A549 (cell line): ENCODE data around the gene PGS1. TPM values are rescaled to one million over a fixed set of nuclear protein-coding genes. Genes with fewer than 3 reads are reported as not detected.

Experiments used
- ATAC-seq, 2 experiments: fragments of 200-7000 bp in 1 of 2; fragments of >200 bp in 1 of 2; cut with Nextera tagmentation in 1 of 2; cut with Tn5 transposase in 1 of 2; 3 replicates each; pipeline versions ENCODE4 v1.8.0 to v1.9.1; 2018 to 2020; ENCODE audit warnings: mild to moderate bottlenecking in 1 of 2, moderate library complexity in 1 of 2
- CTCF ChIA-PET: fragments of 300-600 bp; sonication (Branson Sonifier 250); formaldehyde crosslinking; extraction: SDS; loops from one replicate; lab custom pipeline; 2021; ENCODE audit warnings: antibody characterized with exemption, inconsistent platforms; lab: Yijun Ruan, JAX
- POLR2A ChIA-PET: fragments of 350-600 bp; formaldehyde crosslinking; extraction: SDS; loops from one replicate; lab custom pipeline; 2021; ENCODE audit warnings: antibody characterized with exemption, inconsistent platforms; lab: Yijun Ruan, JAX
- DNase-seq, 2 experiments: peaks; one replicate each; pipeline versions ENCODE4 v3.0.0 to v3.0.0-alpha.2; 2011 to 2016; ENCODE audit warnings: low read depth in 1 of 2, low spot score in 1 of 2
- FAIRE-seq: peaks from 2 replicates; lab custom pipeline; 2011; peaks lifted over from hg19 to GRCh38; lab: Jason Lieb, UNC
- H3K27ac ChIP-seq, 2 experiments: fragments of >200 bp; sonication (Bioruptor Twin); formaldehyde crosslinking; 3 replicates each; pipeline ENCODE4 v1.5.1; 2016 to 2017
- H3K4me1 ChIP-seq: fragments of >200 bp; sonication (Bioruptor Twin); formaldehyde crosslinking; 3 replicates; pipeline ENCODE4 v1.6.1; 2016
- H3K4me2 ChIP-seq: fragments of >200 bp; sonication (Bioruptor Twin); formaldehyde crosslinking; 3 replicates; pipeline ENCODE4 v1.6.1; 2016
- H3K4me3 ChIP-seq: fragments of >200 bp; sonication (Bioruptor Twin); formaldehyde crosslinking; 3 replicates; pipeline ENCODE4 v1.5.1; 2016
- H3K9me3 ChIP-seq: fragments of >200 bp; sonication (Bioruptor Twin); formaldehyde crosslinking; 3 replicates; pipeline ENCODE4 v1.6.1; 2016
- CBX2 ChIP-seq: fragments of 200-600 bp; sonication (generic); IDR thresholded peaks from 2 replicates; pipeline ENCODE4 v1.6.1; 2016; ENCODE audit warnings: low read depth, mild to moderate bottlenecking, borderline replicate concordance
- CBX8 ChIP-seq: fragments of 200-600 bp; sonication (generic); IDR thresholded peaks from 2 replicates; pipeline ENCODE4 v1.6.1; 2016
- CEBPB ChIP-seq, 2 experiments: fragments of >200 bp in 1 of 2; sonication (Bioruptor Twin) in 1 of 2; formaldehyde crosslinking in 1 of 2; IDR thresholded peaks; 2 replicates each; pipeline ENCODE4 v1.6.1; 2012 to 2016
- GATA3 ChIP-seq: IDR thresholded peaks from 2 replicates; pipeline ENCODE4 v1.6.1; 2012; ENCODE audit warnings: borderline replicate concordance
- HOXB5 ChIP-seq: fragments of 250-450 bp; sonication (Bioruptor Pico); IDR thresholded peaks from 2 replicates; pipeline ENCODE4 v1.5.0; 2020; ENCODE audit warnings: mild to moderate bottlenecking, moderate library complexity
- KDM1A ChIP-seq: fragments of 200-600 bp; sonication (generic); IDR thresholded peaks from 2 replicates; pipeline ENCODE4 v1.6.1; 2016; ENCODE audit warnings: low read depth, mild to moderate bottlenecking
- MAFK ChIP-seq: fragments of 450-650 bp; IDR thresholded peaks from 2 replicates; pipeline ENCODE4 v1.6.1; 2014; ENCODE audit not compliant: partially characterized antibody
- NFE2L2 ChIP-seq: fragments of 150-350 bp; conservative IDR thresholded peaks from 2 replicates; pipeline ENCODE4 v1.6.1; 2014; ENCODE audit warnings: low read length
- NR3C1 ChIP-seq: fragments of >200 bp; sonication (Bioruptor Twin); formaldehyde crosslinking; IDR thresholded peaks from 3 replicates; pipeline ENCODE4 v1.6.1; 2017
- RFX5 ChIP-seq: fragments of 450-650 bp; IDR thresholded peaks from 2 replicates; pipeline ENCODE4 v1.7.1; 2014; ENCODE audit warnings: antibody characterized with exemption, mild to moderate bottlenecking, moderate library complexity
- RNF2 ChIP-seq: fragments of 200-600 bp; sonication (generic); IDR thresholded peaks from 2 replicates; pipeline ENCODE4 v1.6.1; 2016; ENCODE audit warnings: low read depth, mild to moderate bottlenecking, antibody characterized with exemption, moderate library complexity, borderline replicate concordance
- SMC3 ChIP-seq: fragments of >200 bp; sonication (Bioruptor Twin); formaldehyde crosslinking; IDR thresholded peaks from 3 replicates; pipeline ENCODE4 v1.6.1; 2018; ENCODE audit warnings: inconsistent platforms
- ZC3H11A ChIP-seq: fragments of 450-650 bp; IDR thresholded peaks from 2 replicates; pipeline ENCODE4 v1.6.1; 2014; ENCODE audit warnings: antibody characterized with exemption, mild to moderate bottlenecking
- ZSCAN20 ChIP-seq: fragments of 250-450 bp; sonication (Bioruptor Pico); IDR thresholded peaks from 2 replicates; pipeline ENCODE4 v1.8.0; 2022; ENCODE audit warnings: mild to moderate bottlenecking, moderate library complexity
- WGBS: methylation state at CpG from one replicate; pipeline ENCODE4 v1.1.6; 2017; ENCODE audit errors: missing lambda C conversion rate; 5-methylcytosine and 5-hydroxymethylcytosine counted together
- polyA plus RNA-seq, 4 experiments: library from polyadenylated mRNA; depleted of rRNA in 3 of 4; stranded (reverse); fragments of >200 nt; fragmentation: RNase III in 1 of 4; extraction: RNeasy Plus Mini Kit Qiagen cat#74134 plus additional on column Dnase treatment in 1 of 4; gene quantifications; 2 replicates in 3 of 4; 3 replicates in 1 of 4; pipeline ENCODE4 v1.2.3, GENCODE V29; 2011 to 2017
- TF ChIP-seq, protein P1 (sequence below): fragments of >200 bp; sonication (Bioruptor Twin); formaldehyde crosslinking; IDR thresholded peaks from 3 replicates; pipeline ENCODE4 v1.6.1; 2016
- TF ChIP-seq, protein P2 (sequence below): fragments of 250-450 bp; sonication (Bioruptor Pico); IDR thresholded peaks from 2 replicates; pipeline ENCODE4 v1.5.0; 2020; ENCODE audit warnings: low read depth, mild to moderate bottlenecking, moderate library complexity
- TF ChIP-seq, protein P3 (sequence below): fragments of >200 bp; sonication (Bioruptor Twin); formaldehyde crosslinking; IDR thresholded peaks from 2 replicates; pipeline ENCODE4 v1.6.1; 2016
- TF ChIP-seq, protein P4 (sequence below): fragments of 450-650 bp; IDR thresholded peaks from 2 replicates; pipeline ENCODE4 v1.6.1; 2014; ENCODE audit warnings: antibody characterized with exemption
- TF ChIP-seq, protein P5 (sequence below): fragments of 150-350 bp; IDR thresholded peaks from 2 replicates; pipeline ENCODE4 v1.6.1; 2014; ENCODE audit warnings: low read depth, mild to moderate bottlenecking, low read length
- TF ChIP-seq, protein P6 (sequence below): fragments of 250-450 bp; sonication (Bioruptor Pico); IDR thresholded peaks from 2 replicates; pipeline ENCODE4 v1.5.0; 2021; ENCODE audit warnings: mild to moderate bottlenecking, moderate library complexity, borderline replicate concordance

Gene PGS1
- polyA plus RNA-seq, 2 of the 4 experiments (the other 2 are of a cell fraction), result 23.7 to 29.5 TPM

DNA sequence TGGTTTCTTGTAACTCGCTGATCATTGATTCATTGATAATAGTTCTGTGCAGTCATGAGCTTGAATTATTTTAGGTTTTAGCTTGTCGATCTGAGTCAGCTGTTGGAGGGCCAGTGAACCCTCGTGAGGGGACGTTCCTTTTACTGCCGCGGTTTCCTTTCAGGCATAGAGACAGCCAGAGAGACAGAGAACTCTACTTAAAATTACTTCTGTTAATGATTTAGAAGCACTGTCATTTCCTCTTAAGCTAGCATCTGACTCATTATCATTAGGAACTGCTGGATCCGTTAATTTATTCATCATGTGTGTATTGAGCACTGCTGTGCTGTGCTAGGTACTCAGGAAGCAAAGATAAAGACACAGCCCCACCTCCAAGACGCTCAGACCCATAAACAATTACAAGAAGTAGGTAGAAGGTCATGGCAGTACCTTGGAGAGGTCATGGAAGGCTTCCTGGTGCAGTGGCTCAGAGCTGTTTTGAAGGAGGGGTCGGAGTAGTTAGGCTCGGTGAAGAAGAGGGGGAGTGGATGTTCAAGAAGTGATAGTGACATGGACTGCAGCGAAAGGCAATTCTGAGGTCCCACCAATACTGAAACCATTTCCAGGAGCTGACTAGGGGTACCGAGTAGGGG, 3.3 kb downstream of the PGS1 start:
- ATAC-seq, result no peak
- TF ChIP-seq, protein P1, sequence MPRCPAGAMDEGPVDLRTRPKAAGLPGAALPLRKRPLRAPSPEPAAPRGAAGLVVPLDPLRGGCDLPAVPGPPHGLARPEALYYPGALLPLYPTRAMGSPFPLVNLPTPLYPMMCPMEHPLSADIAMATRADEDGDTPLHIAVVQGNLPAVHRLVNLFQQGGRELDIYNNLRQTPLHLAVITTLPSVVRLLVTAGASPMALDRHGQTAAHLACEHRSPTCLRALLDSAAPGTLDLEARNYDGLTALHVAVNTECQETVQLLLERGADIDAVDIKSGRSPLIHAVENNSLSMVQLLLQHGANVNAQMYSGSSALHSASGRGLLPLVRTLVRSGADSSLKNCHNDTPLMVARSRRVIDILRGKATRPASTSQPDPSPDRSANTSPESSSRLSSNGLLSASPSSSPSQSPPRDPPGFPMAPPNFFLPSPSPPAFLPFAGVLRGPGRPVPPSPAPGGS, result no peak
- no peak for TF ChIP-seq RNF2
- no peak for TF ChIP-seq CBX2
- TF ChIP-seq CBX8, result no peak
- no peak for TF ChIP-seq ZSCAN20 (CRISPR knock-in tag)
- TF ChIP-seq, protein P2, sequence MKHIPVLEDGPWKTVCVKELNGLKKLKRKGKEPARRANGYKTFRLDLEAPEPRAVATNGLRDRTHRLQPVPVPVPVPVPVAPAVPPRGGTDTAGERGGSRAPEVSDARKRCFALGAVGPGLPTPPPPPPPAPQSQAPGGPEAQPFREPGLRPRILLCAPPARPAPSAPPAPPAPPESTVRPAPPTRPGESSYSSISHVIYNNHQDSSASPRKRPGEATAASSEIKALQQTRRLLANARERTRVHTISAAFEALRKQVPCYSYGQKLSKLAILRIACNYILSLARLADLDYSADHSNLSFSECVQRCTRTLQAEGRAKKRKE (CRISPR knock-in tag), result no peak
- H3K9me3 ChIP-seq, result no peaks in the 10 kb centered on the region
- CTCF ChIA-PET, result interaction anchor here (0.6 to 3.5 kb wide), 10 partner anchors 9 to 146 kb away, joined by 3 to 26 read pairs (median 3); partner anchors contain the start of gene SOCS3
- DNase-seq, result no peak
- H3K27ac ChIP-seq, result no peak overlapping the region
- WGBS, result 89% methylated on average over 12 of the region's 12 CpGs
- H3K4me2 ChIP-seq, result no peak overlapping the region
- POLR2A ChIA-PET, result no interaction called here
- H3K4me3 ChIP-seq, result no peak overlapping the region
- no peak for FAIRE-seq
- peaks cover 33% of the 10 kb centered on the region for H3K4me1 ChIP-seq

DNA sequence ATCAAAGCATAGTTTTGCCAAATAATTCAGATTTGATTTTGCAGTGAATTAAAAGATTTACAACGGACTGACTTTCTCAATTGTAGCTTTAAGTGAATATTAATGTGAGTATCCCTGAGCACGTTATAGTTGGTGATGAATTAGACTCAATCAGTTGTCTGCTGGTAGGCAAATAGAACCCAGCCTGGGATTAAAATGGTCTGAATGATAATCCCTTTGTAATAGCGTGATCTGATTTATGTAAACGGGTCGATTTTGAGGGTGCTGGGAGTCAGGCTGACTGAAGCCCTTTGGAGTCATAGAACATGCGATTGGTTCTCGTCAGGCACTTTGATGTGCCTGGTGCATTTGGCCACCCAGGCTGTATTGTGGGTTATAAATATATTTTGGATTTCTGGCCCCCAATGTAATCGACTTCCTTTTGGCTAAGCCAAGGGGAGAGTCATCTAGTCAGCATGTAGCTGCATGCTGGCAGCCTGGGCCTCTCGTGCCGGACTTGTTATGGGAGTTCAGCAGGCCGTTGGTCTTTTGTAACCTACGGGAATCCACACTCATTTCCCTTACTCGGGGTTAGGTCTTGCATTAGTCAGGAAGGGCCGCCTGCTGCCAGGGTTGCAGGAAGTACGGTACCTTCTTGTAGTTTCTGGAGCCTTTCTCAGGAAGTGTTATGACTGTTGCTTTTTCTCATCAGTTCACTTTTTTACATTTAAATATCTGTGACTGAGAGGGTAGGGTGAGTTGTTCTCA, 5.4 kb downstream of the PGS1 start:
- H3K4me3 ChIP-seq, result no peak overlapping the region
- POLR2A ChIA-PET, result no interaction called here
- no peak for FAIRE-seq
- H3K9me3 ChIP-seq, result no peaks in the 10 kb centered on the region
- DNase-seq, result no peak
- no peak overlapping the region for H3K4me2 ChIP-seq
- 84% methylated on average over 15 of the region's 15 CpGs for WGBS
- no peak overlapping the region for H3K27ac ChIP-seq
- H3K4me1 ChIP-seq, result peaks cover 22% of the 10 kb centered on the region
- TF ChIP-seq ZC3H11A, result no peak
- TF ChIP-seq SMC3, result no peak
- TF ChIP-seq, protein P3, sequence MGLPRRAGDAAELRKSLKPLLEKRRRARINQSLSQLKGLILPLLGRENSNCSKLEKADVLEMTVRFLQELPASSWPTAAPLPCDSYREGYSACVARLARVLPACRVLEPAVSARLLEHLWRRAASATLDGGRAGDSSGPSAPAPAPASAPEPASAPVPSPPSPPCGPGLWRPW, result no peak
- TF ChIP-seq MAFK, result no peak
- TF ChIP-seq, protein P4, sequence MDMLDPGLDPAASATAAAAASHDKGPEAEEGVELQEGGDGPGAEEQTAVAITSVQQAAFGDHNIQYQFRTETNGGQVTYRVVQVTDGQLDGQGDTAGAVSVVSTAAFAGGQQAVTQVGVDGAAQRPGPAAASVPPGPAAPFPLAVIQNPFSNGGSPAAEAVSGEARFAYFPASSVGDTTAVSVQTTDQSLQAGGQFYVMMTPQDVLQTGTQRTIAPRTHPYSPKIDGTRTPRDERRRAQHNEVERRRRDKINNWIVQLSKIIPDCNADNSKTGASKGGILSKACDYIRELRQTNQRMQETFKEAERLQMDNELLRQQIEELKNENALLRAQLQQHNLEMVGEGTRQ, result no peak
- no peak for TF ChIP-seq HOXB5
- TF ChIP-seq RFX5, result no peak
- no peak for TF ChIP-seq GATA3
- TF ChIP-seq, protein P2 (CRISPR knock-in tag), result no peak
- TF ChIP-seq, protein P5, sequence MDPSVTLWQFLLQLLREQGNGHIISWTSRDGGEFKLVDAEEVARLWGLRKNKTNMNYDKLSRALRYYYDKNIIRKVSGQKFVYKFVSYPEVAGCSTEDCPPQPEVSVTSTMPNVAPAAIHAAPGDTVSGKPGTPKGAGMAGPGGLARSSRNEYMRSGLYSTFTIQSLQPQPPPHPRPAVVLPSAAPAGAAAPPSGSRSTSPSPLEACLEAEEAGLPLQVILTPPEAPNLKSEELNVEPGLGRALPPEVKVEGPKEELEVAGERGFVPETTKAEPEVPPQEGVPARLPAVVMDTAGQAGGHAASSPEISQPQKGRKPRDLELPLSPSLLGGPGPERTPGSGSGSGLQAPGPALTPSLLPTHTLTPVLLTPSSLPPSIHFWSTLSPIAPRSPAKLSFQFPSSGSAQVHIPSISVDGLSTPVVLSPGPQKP, result no peak
- TF ChIP-seq, protein P6, sequence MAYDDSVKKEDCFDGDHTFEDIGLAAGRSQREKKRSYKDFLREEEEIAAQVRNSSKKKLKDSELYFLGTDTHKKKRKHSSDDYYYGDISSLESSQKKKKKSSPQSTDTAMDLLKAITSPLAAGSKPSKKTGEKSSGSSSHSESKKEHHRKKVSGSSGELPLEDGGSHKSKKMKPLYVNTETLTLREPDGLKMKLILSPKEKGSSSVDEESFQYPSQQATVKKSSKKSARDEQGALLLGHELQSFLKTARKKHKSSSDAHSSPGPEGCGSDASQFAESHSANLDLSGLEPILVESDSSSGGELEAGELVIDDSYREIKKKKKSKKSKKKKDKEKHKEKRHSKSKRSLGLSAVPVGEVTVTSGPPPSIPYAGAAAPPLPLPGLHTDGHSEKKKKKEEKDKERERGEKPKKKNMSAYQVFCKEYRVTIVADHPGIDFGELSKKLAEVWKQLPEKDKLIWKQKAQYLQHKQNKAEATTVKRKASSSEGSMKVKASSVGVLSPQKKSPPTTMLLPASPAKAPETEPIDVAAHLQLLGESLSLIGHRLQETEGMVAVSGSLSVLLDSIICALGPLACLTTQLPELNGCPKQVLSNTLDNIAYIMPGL (CRISPR knock-in tag), result no peak
- TF ChIP-seq RNF2, result no peak
- TF ChIP-seq KDM1A, result no peak
- no peak for TF ChIP-seq NR3C1
- TF ChIP-seq CEBPB (IDR thresholded peaks at IDR 0.05), result no peak
- no peak for TF ChIP-seq NFE2L2
- no peak for TF ChIP-seq ZSCAN20 (CRISPR knock-in tag)
- TF ChIP-seq, all 56 proteins: peak for 0
- ATAC-seq, result no peak
- CTCF ChIA-PET, result interaction anchor here (0.8 to 3.5 kb wide), 6 partner anchors 8 to 133 kb away, joined by 3 to 26 read pairs (median 8); partner anchors contain the start of gene SOCS3
